Activated CD4-positive, alpha-beta T cell treated with anti-CD3 and anti-CD28 coated beads, Interleukin-2, amount 50 U/mL, for 24 hours (primary cell): ENCODE results near the gene POLR1B.
"Not testable (repeated sequence)": the region's sequence is repeated elsewhere in the genome, so short reads cannot be mapped to it uniquely, and the experiment has no call there.

ENCODE experiments used
- DNase-seq, 2 donors: peaks; one replicate each; pipeline ENCODE4 v3.0.0-alpha.2; 2020; ENCODE audit warnings: low read depth in 1 of 2, low spot score in 1 of 2

The POLR1B gene, protein sequence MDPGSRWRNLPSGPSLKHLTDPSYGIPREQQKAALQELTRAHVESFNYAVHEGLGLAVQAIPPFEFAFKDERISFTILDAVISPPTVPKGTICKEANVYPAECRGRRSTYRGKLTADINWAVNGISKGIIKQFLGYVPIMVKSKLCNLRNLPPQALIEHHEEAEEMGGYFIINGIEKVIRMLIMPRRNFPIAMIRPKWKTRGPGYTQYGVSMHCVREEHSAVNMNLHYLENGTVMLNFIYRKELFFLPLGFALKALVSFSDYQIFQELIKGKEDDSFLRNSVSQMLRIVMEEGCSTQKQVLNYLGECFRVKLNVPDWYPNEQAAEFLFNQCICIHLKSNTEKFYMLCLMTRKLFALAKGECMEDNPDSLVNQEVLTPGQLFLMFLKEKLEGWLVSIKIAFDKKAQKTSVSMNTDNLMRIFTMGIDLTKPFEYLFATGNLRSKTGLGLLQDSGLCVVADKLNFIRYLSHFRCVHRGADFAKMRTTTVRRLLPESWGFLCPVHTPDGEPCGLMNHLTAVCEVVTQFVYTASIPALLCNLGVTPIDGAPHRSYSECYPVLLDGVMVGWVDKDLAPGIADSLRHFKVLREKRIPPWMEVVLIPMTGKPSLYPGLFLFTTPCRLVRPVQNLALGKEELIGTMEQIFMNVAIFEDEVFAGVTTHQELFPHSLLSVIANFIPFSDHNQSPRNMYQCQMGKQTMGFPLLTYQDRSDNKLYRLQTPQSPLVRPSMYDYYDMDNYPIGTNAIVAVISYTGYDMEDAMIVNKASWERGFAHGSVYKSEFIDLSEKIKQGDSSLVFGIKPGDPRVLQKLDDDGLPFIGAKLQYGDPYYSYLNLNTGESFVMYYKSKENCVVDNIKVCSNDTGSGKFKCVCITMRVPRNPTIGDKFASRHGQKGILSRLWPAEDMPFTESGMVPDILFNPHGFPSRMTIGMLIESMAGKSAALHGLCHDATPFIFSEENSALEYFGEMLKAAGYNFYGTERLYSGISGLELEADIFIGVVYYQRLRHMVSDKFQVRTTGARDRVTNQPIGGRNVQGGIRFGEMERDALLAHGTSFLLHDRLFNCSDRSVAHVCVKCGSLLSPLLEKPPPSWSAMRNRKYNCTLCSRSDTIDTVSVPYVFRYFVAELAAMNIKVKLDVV

DNA sequence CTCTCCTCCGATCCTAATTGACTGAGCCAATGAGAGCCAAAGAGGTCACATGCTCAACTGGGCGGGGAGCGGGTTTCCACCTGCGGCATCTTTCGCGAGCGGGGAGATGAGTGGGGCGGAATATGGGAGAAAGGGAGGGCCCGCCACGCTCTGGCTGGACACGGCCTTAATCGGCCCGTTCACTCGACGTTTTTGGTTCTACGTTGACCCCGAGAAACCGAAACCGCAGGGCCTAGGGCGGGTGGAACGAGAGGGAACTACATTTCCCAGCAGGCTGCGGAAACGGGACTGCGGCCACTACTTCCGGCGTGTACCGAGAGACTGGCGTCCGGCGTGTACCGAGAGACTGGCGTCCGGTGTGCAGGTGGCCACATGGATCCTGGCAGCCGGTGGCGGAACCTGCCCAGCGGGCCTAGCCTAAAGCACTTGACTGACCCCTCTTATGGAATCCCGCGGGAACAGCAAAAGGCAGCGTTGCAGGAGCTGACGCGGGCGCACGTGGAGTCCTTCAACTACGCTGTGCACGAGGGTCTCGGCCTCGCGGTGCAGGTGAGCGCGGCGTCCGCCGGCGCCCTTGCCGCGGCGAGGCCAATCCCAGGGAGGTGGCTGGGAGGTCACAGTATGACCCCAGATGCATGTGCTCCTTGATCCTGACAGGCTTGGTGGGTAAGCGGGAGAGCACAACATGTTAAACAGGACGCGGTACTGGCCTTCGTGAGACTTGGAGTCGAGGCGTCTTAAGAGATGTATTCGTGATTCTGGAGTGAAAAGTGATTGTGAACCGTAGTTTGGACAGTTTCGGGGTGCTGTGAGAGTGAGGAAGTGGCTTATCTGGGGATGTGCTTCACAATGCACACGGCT lies at the start of gene POLR1B:
TSS of gene POLR1B (plus strand) at position 343 of the 861 bp plus-strand sequence. CDS start at position 373, 30 bp downstream.
- DNase-seq = peak; percentile 59 to 72

DNA sequence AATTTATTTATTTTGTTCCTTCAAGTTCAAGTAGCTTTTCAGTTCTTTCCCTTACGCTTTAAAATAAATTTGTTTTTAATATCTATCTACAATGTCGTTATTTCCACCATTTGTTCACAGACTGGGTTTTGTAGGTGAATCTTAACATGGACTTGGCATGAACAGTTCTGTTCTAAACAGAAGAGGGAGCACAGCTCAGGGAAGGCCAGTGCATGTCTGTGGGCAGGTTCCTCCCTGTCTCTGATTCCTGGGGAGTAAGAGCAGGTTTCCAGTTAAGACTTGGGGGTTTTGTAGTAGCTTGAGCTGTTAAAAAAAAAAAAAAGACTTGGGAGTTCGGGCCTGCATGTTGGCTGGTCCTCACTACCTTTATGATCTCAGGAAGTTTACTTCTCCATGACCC lies 49.2 kb upstream of the POLR1B start:
- no peak for DNase-seq

DNA sequence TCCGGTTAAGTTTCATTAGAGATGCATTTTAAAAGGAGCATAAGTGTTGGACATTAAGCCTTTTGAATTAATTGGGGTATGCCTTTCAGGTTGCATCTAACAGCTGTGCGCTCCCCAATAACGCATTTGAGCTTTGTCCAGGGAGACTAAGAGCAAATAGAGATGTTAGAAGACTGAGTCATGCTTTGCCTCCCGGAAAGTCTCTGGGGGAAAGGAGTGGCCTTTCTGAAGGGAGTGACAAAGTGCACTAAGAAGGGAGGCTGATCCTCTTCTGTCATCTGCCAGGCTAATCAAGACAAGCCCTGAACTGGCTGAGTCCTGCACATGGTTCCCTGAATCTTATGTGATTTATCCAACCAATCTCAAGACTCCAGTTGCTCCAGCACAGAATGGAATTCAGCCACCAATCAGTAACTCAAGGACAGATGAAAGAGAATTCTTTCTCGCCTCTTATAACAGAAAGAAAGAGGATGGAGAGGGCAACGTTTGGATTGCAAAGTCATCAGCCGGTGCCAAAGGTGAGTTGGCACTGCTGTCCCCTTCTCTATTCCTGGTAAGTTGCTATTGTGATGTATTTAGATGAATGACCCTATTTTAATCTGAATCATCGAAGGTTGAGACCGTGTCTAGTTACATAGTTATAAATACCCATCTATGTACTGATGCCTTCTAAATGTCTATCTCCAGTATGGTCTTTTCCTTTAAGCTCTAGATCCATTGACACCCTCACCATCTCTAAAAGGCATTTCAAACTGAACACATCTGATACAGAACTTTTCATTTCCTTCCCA lies 48.2 kb upstream of the POLR1B start:
- DNase-seq = no peak

DNA sequence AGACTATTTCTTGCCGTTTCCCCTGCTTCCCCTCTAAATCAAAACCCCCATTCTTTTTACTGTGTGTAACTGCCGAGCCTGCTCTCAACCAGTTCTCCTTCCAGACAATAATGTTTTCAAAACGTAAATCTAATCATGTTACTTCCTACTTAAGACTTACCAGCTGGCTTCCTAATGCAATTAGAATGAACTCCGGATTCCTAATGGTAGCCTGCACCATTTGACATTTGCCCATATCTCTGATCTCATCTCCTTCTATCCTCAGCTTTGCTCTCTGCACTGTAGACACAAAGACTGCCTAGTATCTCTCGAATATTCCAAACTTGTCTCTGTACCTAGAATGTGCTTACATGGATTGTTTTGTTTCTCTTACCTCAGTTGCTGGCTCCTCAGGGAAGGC lies 47.4 kb upstream of the POLR1B start:
- no peak for DNase-seq

DNA sequence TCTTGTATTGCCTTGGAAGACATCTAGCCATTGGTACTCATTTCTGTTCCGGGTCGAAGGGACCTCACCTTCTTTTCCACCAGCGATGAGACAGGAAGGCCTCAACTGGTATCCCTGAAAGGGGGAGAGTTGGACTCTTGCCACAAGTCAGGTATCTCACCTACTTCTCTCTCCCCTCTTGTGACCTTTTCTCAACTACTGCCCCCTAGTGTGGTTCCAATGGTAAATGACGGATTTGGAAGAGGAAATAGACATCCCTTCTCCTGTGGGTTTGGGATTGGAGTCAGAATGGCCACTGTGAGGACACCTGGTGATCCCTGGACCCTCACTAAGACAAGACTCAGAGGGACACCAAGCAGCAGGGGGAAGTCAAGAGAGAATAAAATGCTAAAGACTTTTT lies 46.4 kb upstream of the POLR1B start:
- not testable (repeated sequence) for DNase-seq

DNA sequence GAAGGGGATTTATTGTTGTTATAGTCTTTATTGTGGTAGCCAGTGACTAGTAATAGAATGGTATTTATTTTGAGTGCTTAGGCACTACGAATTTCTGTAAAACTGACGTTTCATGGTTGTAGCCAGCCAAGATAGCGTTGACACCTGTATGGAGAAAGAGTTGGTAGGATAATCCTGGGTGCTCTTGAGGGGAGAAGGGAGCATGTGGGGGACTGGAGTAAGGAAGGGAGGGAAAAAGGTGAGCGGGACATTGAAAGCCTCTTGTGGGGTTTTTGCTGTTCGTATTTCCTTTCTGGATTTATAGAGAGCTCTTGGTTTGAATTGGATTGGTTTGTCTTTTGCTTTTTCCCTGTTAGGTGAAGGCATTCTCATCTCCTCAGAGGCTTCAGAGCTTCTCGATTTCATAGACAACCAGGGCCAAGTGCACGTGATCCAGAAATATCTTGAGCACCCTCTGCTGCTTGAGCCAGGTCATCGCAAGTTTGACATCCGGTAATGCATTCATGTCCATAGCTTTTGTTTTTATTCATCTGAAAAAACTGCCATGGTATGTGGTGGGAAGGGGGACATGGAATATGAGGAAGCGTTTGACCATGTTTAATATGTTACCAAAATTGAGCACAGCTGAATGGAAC lies 41.3 kb upstream of the POLR1B start:
- DNase-seq = peak in 1 of 2 donors; percentile 27

DNA sequence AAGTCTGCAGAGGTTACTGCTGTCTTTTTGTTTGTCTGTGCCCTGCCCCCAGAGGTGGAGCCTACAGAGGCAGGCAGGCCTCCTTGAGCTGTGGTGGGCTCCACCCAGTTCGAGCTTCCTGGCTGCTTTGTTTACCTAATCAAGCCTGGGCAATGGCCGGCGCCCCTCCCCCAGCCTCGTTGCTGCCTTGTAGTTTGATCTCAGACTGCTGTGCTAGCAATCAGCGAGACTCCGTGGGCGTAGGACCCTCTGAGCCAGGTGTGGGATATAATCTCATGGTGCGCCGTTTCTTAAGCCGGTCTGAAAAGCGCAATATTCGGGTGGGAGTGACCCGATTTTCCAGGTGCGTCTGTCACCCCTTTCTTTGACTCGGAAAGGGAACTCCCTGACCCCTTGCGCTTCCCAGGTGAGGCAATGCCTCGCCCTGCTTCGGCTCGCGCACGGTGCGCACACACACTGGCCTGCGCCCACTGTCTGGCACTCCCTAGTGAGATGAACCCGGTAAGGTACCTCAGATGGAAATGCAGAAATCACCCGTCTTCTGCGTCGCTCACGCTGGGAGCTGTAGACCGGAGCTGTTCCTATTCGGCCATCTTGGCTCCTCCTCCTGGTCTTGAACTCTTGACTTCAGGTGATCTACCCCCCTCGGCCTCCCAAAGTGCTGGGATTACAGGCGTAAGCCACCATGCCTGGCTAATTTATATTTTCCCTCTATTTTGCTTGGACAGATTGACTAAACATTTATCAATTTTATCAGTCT lies 32.8 kb upstream of the POLR1B start:
- not testable (repeated sequence) for DNase-seq

DNA sequence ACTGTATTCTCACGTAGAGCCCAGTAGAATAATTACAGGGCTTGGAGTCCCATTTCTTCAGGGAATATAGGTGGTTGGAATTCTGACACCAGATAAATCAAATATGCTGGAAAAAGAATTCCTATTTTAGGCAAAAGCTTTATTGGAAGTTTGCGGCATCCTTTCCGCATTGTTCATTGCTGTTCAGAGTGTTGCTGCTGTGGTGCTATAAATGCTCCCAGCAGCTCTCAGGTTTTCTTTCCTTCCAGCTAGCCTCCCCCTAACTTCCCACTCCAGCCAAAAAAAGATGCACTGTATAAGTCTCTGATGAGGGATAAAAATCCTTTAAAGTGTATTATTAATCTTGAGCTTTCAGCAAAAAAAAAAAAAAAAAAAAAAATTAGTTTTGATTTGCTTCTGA lies 25.5 kb upstream of the POLR1B start:
- no peak for DNase-seq

DNA sequence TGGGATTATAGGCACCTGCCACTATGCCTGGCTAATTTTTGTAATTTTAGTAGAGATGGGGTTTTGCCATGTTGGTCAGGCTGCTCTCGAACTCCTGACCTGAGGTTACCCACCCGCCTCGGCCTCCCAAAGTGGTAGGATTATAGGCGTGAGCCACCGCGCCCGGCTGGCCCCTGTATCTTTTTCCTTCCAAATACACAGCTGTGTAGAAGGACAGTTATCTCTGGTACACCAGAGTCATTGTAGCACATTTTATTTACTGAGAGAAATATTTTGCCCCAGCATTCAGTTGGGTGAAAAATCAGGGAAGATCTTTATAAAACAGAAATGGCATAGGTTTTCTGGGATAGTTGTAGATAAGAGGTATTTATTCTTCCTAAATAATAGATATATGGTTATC lies 23.5 kb upstream of the POLR1B start:
- DNase-seq = no peak

DNA sequence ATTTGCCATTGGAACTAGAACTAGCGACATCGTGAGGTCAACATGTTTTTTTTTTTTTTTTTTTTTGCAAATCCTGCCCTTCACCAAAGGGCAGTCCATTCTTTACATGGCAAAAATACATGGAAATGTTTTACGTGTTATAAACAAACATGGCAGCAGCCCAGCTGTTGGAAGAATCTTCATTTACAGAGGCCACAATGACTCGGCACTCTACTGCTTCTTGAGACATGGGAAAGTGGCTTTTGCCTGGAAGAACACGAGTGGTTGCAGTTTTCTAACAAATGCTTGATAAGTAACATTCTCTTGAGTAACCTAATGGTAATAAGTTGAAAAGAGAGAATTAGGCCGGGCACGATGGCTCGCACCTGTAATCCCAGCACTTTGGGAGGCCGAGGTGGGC lies 22.8 kb upstream of the POLR1B start:
- DNase-seq = no peak

DNA sequence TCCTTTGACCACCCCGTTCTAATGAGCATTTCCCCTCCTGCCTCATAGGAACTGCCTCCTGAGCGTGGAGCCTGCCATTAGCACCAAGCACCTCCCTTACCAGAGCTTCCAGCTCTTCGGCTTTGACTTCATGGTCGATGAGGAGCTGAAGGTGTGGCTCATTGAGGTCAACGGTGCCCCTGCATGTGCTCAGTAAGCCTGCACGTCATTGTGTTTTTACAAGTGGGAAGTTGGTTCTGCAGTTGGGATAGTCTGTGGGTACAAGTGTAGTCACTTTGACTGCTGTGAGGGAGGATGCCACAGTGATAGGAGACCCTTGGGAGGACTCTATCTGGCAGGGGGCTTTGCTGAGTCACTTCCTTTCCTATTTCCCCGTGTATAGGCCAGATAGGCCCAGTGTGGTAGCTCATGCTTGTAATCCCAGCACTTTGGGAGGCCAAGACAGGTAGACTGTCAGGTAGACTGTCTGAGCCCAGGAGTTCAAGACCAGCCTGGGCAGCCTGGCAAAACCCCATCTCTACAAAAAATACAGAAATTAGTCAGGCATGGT lies 22.0 kb upstream of the POLR1B start:
- no peak for DNase-seq

DNA sequence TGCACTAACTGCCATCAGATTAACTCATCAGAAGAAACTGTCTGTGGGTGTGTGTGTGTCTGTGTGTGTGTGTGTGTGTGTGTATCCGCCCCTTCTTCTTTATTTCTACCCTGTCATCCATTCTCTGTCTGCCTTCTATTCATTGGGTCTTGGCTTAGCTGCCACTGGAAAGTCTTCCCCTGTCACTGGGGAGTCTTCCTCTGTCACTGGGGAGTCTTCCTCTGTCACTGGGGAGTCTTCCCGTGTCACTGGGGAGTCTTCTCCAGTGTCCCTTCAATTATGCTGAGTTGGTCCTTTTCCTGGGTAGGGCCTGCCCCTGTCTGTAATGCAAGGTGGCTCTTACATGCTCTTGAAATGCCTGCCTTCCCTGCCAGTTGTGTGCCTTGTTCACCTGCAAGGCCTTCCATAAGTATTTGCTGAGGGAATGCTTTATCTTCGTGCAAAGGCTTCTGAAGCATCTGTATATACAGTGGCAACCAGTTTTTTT lies 18.9 kb upstream of the POLR1B start:
- DNase-seq = no peak

DNA sequence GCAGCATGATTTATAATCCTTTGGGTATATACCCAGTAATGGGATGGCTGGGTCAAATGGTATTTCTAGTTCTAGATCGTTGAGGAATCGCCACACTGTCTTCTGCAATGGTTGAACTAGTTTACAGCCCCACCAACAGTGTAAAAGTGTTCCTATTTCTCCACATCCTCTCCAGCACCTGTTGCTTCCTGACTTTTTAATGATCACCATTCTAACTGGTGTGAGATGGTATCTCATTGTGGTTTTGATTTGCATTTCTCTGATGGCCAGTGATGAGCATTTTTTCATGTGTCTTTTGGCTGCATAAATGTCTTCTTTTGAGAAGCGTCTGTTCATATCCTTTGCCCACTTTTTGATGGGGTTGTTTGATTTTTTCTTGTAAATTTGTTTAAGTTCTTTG lies 18.0 kb upstream of the POLR1B start:
- not testable (repeated sequence) for DNase-seq

DNA sequence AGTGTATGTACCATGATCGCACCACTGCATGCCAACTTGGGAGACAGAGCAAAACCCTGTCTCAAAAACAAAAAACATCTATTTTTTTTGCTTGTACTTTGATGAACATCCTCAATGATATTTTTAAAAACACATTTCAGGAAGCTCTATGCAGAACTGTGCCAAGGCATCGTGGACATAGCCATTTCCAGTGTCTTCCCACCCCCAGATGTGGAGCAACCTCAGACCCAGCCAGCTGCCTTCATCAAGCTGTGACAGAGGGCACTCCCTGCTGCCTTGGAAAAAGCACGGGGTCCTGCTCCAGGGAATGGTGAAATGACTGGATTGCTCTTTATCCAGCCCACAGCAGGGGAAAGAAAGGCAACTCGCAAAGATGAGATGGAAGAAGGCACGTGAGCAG lies 13.7 kb upstream of the POLR1B start:
- no peak for DNase-seq

DNA sequence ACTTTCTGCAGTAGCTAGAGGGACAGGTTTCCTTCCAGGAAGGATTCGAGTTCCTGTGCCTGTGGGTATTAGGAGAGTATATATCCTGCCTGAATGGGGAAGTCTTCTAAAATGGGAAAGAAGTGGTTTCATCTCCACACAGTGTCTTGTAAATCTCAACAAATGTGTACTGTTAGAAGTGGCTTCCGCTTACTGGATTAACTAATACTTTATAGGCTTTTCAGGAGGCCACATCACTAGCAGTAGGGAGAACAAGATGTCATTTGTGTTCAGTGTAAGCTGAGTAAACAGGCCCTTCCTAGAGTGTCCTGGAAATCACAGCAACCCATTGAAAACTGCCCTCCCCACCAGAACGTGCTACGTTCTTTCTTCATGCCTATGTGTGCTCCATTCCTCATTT lies 12.5 kb upstream of the POLR1B start:
- DNase-seq = no peak

DNA sequence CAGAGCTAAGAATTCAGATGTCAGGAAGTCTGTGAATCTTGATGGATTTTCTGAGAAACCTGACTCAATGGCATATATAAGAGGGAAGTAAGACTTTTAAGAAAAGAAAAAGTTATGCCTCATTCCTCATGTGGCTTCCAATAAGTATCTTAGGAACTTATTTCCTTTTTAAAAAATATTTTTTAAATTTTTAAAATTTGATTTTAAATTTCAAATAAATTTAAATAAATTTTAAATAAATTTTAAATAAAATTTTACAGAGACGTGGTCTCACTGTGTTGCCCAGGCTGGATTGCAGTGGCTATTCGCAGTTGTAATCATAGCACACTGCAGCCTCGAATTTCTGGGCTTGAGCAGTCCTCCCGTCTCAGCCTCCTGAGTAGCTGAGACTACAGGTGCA lies 11.5 kb upstream of the POLR1B start:
- DNase-seq = no peak

DNA sequence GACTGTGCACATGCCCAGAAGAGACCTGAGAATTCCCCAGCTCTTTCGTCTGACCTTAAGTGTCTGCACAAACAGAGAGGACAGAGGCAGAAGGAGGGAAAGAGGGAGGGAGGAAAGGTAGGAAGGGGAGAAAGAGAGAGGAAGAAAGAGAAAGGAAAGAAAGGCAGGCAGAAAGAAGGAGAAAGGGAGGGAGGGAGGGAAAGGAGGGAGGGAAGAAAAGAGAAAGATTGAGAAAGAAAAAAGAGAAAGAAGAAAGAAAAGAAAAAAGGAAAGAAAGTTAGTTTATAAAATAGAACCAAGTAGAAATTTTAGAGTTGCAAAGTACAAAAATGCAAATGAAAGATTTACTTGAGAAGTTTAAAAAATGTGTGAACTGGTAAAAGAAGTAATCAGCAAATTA lies 7.4 kb upstream of the POLR1B start:
- no peak for DNase-seq

DNA sequence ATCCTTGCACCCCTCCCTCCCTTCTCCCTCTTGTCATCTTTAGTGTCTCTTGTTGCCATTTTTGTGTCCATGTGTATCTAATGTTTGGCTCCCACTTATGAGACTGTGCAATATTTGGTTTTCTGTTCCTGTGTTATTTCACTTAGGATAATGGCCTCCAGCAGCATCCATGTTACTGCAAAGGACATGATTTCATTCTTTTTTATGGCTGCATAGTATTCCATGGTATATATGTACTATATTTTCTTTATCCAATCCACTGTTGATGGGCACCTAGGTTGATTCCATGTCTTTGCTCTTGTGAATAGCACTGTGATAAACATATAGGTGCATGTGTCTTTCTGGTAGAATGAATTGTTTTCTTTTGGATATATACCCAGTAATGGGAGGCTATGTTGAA lies 5.6 kb upstream of the POLR1B start:
- DNase-seq = not testable (repeated sequence)
